CD4-positive, alpha-beta T cell treated with Interleukin-15 for 1 hour (primary cell): ENCODE results near the gene ABI2.
"Not testable (repeated sequence)": the region's sequence is repeated elsewhere in the genome, so short reads cannot be mapped to it uniquely, and the experiment has no call there.

Source experiments
- DNase-seq: peaks from one replicate; pipeline ENCODE4 v3.0.0-alpha.2; 2020

Gene ABI2

GRCh38 chr2:203327901-203328759 is at the start of gene ABI2:
ABI2 (plus strand) TSS chr2:203328394; CDS start chr2:203328515, 121 bp downstream.
- DNase-seq, result peak; percentile 55

GRCh38 chr2:203279288-203279687 is 48.9 kb upstream of the ABI2 start:
- DNase-seq, result no peak

GRCh38 chr2:203280428-203281064 is 47.6 kb upstream of the ABI2 start:
- DNase-seq, result no peak

- no peak for DNase-seq
These were observed 46.1 kb upstream of the ABI2 start for GRCh38 chr2:203282101-203282500.

- DNase-seq, result no peak
These were observed 41.7 kb upstream of the ABI2 start for GRCh38 chr2:203286532-203286931.

- no peak for DNase-seq
These were observed 26.5 kb upstream of the ABI2 start for GRCh38 chr2:203301667-203302066.

GRCh38 chr2:203302586-203302985 is 25.6 kb upstream of the ABI2 start:
- not testable (repeated sequence) for DNase-seq

GRCh38 chr2:203310688-203311436 is 17.3 kb upstream of the ABI2 start:
- no peak for DNase-seq

GRCh38 chr2:203326356-203326755 is 1.8 kb upstream of the ABI2 start:
- no peak for DNase-seq

- DNase-seq, result no peak
These were observed 653 bp upstream of the ABI2 start for GRCh38 chr2:203327582-203327900.

- DNase-seq, result no peak
These were observed 756 bp downstream of the ABI2 start for GRCh38 chr2:203328760-203329540.

- DNase-seq, result no peak
These were observed 2.2 kb downstream of the ABI2 start for GRCh38 chr2:203330434-203330833.

GRCh38 chr2:203338322-203338721 is 10.1 kb downstream of the ABI2 start:
- DNase-seq, result no peak

- no peak for DNase-seq
These were observed 12.7 kb downstream of the ABI2 start for GRCh38 chr2:203340791-203341487.

- DNase-seq, result no peak
These were observed 13.6 kb downstream of the ABI2 start for GRCh38 chr2:203341741-203342310.

GRCh38 chr2:203342374-203342773 is 14.2 kb downstream of the ABI2 start:
- DNase-seq, result not testable (repeated sequence)

GRCh38 chr2:203344667-203345066 is 16.5 kb downstream of the ABI2 start:
- no peak for DNase-seq

- no peak for DNase-seq
These were observed 18.4 kb downstream of the ABI2 start for GRCh38 chr2:203346612-203347011.

- no peak for DNase-seq
These were observed 19.2 kb downstream of the ABI2 start for GRCh38 chr2:203347375-203347774.

- no peak for DNase-seq
These were observed 24.5 kb downstream of the ABI2 start for GRCh38 chr2:203352604-203353255.

- DNase-seq, result no peak
These were observed 26.8 kb downstream of the ABI2 start for GRCh38 chr2:203354966-203355365.
